ENCODE results near the gene BOD1.

DNA sequence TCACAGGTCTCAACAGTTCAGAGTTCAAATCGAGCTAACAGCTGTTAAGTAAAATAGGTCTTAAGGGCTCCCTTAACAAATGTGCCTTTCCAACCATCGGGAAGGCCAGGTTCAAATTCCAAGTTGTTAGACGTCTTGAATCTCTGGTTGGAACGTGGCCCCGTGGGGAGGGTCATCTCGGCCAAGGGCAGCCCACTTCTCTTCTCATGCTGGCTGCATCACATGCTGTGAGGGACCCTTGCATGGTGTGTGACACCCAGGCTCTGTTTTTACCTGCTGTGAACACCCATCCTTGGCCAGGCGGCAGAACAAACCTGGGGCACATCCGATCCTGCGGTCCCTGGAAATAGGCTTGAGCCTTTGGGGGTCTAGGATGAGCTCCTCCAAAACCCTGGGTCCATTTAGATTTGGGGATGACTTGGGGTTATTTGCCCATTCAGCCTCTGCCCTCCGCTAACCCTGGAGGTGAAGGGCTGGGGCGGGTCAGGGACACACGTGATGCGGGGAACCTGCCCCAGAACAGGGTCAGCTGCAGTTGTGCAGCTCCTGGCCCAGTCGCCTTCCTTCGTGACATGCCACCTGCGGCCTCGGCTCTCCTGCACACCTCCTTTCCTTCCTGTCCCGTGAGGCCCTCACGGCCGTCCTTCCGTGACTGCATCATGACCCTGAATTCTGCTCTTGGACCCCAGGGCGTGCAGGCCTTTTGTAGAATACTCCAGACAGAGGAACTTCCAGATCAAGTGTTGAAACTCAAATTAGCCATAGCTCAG, 45.9 kb downstream of the BOD1 start:
- no peak for TF ChIP-seq YY1 (IDR thresholded peaks at IDR 0.05; ENCODE audit: low read depth)
- TF ChIP-seq, protein P1, sequence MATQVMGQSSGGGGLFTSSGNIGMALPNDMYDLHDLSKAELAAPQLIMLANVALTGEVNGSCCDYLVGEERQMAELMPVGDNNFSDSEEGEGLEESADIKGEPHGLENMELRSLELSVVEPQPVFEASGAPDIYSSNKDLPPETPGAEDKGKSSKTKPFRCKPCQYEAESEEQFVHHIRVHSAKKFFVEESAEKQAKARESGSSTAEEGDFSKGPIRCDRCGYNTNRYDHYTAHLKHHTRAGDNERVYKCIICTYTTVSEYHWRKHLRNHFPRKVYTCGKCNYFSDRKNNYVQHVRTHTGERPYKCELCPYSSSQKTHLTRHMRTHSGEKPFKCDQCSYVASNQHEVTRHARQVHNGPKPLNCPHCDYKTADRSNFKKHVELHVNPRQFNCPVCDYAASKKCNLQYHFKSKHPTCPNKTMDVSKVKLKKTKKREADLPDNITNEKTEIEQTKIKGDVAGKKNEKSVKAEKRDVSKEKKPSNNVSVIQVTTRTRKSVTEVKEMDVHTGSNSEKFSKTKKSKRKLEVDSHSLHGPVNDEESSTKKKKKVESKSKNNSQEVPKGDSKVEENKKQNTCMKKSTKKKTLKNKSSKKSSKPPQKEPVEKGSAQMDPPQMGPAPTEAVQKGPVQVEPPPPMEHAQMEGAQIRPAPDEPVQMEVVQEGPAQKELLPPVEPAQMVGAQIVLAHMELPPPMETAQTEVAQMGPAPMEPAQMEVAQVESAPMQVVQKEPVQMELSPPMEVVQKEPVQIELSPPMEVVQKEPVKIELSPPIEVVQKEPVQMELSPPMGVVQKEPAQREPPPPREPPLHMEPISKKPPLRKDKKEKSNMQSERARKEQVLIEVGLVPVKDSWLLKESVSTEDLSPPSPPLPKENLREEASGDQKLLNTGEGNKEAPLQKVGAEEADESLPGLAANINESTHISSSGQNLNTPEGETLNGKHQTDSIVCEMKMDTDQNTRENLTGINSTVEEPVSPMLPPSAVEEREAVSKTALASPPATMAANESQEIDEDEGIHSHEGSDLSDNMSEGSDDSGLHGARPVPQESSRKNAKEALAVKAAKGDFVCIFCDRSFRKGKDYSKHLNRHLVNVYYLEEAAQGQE (IDR thresholded peaks at IDR 0.05; ENCODE audit: low read depth): no peak
- no peak for TF ChIP-seq FOXM1 (IDR thresholded peaks at IDR 0.05; ENCODE audit: borderline replicate concordance, low read depth)
- no peak for TF ChIP-seq CREB1 (IDR thresholded peaks at IDR 0.05; ENCODE audit: low read depth)
- TF ChIP-seq EGR1 (IDR thresholded peaks at IDR 0.05): no peak
- TF ChIP-seq TEAD4 (IDR thresholded peaks at IDR 0.05): no peak
